ENCODE measurements around the gene INAVA.

INAVA gene

GRCh38 chr1:200900877-200901276, 6.2 kb downstream of the INAVA start:
- H3K9ac ChIP-seq (ENCODE audit: low read depth, low read length, poor library complexity, severe bottlenecking), result no peak overlapping the region
- no peak overlapping the region for H3K4me2 ChIP-seq (ENCODE audit: low read depth, low read length, poor library complexity, severe bottlenecking)
- no peaks in the 10 kb centered on the region for H4K20me1 ChIP-seq (ENCODE audit: insufficient read depth, low read length, poor library complexity, severe bottlenecking)
- H2AFZ ChIP-seq (ENCODE audit: low read length), result no peak overlapping the region
- TF ChIP-seq EZH2phosphoT487 (IDR thresholded peaks at IDR 0.05; ENCODE audit: borderline replicate concordance), result no peak
- no peak for TF ChIP-seq CTCF (conservative IDR thresholded peaks at IDR 0.05; ENCODE audit: low read length)
- peaks cover 58% of the 10 kb centered on the region for H3K4me1 ChIP-seq (ENCODE audit: insufficient read depth, low read length, poor library complexity, severe bottlenecking)
- H3K9me2 ChIP-seq (replicated peaks; ENCODE audit: low read depth, low read length), result no peaks in the 10 kb centered on the region
- H3K36me3 ChIP-seq (ENCODE audit: insufficient read depth, low read length), result no peaks in the 10 kb centered on the region
- peaks cover 2% of the 10 kb centered on the region; the same call in 1 of the 2 replicates for H3F3A ChIP-seq (ENCODE audit: low read depth)
- no peaks in the 10 kb centered on the region for H3K27me3 ChIP-seq (ENCODE audit: insufficient read depth, low read length, poor library complexity, severe bottlenecking)
- no peaks in the 10 kb centered on the region for H3K79me2 ChIP-seq (ENCODE audit: insufficient read depth, low read length)
- no peak overlapping the region for H3K4me3 ChIP-seq (ENCODE audit: low read length, poor library complexity, severe bottlenecking)
- no peaks in the 10 kb centered on the region for H3K9me3 ChIP-seq (ENCODE audit: insufficient read depth, low read depth, low read length)

- no peak overlapping the region for H3K9ac ChIP-seq (ENCODE audit: low read depth, low read length, poor library complexity, severe bottlenecking)
- no peaks in the 10 kb centered on the region for H3K36me3 ChIP-seq (ENCODE audit: insufficient read depth, low read length)
- H3F3A ChIP-seq (ENCODE audit: low read depth), result peaks cover 2% of the 10 kb centered on the region; the same call in 1 of the 2 replicates
- peaks cover 57% of the 10 kb centered on the region for H3K4me1 ChIP-seq (ENCODE audit: insufficient read depth, low read length, poor library complexity, severe bottlenecking)
- H4K20me1 ChIP-seq (ENCODE audit: insufficient read depth, low read length, poor library complexity, severe bottlenecking), result no peaks in the 10 kb centered on the region
- no peak overlapping the region for H2AFZ ChIP-seq (ENCODE audit: low read length)
- TF ChIP-seq CTCF (conservative IDR thresholded peaks at IDR 0.05; ENCODE audit: low read length) (no peak), EZH2phosphoT487 (IDR thresholded peaks at IDR 0.05; ENCODE audit: borderline replicate concordance) (no peak)
- H3K9me3 ChIP-seq (ENCODE audit: insufficient read depth, low read depth, low read length), result no peaks in the 10 kb centered on the region
- no peaks in the 10 kb centered on the region for H3K27me3 ChIP-seq (ENCODE audit: insufficient read depth, low read length, poor library complexity, severe bottlenecking)
- H3K4me3 ChIP-seq (ENCODE audit: low read length, poor library complexity, severe bottlenecking), result no peak overlapping the region
- no peaks in the 10 kb centered on the region for H3K79me2 ChIP-seq (ENCODE audit: insufficient read depth, low read length)
- H3K9me2 ChIP-seq (replicated peaks; ENCODE audit: low read depth, low read length), result no peaks in the 10 kb centered on the region
- no peak overlapping the region for H3K4me2 ChIP-seq (ENCODE audit: low read depth, low read length, poor library complexity, severe bottlenecking)
These were observed 6.7 kb downstream of the INAVA start for GRCh38 chr1:200901350-200901749.

- H3K4me2 ChIP-seq (ENCODE audit: low read depth, low read length, poor library complexity, severe bottlenecking), result no peak overlapping the region
- no peak overlapping the region for H3K9ac ChIP-seq (ENCODE audit: low read depth, low read length, poor library complexity, severe bottlenecking)
- H3K4me3 ChIP-seq (ENCODE audit: low read length, poor library complexity, severe bottlenecking), result no peak overlapping the region
- H3K36me3 ChIP-seq (ENCODE audit: insufficient read depth, low read length), result no peaks in the 10 kb centered on the region
- H4K20me1 ChIP-seq (ENCODE audit: insufficient read depth, low read length, poor library complexity, severe bottlenecking), result no peaks in the 10 kb centered on the region
- no peaks in the 10 kb centered on the region for H3K9me3 ChIP-seq (ENCODE audit: insufficient read depth, low read depth, low read length)
- no peak overlapping the region for H2AFZ ChIP-seq (ENCODE audit: low read length)
- H3F3A ChIP-seq (ENCODE audit: low read depth), result peaks cover 2% of the 10 kb centered on the region; the same call in 1 of the 2 replicates
- no peaks in the 10 kb centered on the region for H3K79me2 ChIP-seq (ENCODE audit: insufficient read depth, low read length)
- peaks cover 57% of the 10 kb centered on the region for H3K4me1 ChIP-seq (ENCODE audit: insufficient read depth, low read length, poor library complexity, severe bottlenecking)
- TF ChIP-seq EZH2phosphoT487 (IDR thresholded peaks at IDR 0.05; ENCODE audit: borderline replicate concordance) (no peak), CTCF (conservative IDR thresholded peaks at IDR 0.05; ENCODE audit: low read length) (no peak)
- no peaks in the 10 kb centered on the region for H3K27me3 ChIP-seq (ENCODE audit: insufficient read depth, low read length, poor library complexity, severe bottlenecking)
- H3K9me2 ChIP-seq (replicated peaks; ENCODE audit: low read depth, low read length), result no peaks in the 10 kb centered on the region
These were observed 7.2 kb downstream of the INAVA start for GRCh38 chr1:200901796-200902444.
